H1 (cell line): ENCODE results near the gene THOP1. TPM values are rescaled to one million over a fixed set of nuclear protein-coding genes. Genes with fewer than 3 reads are reported as not detected.

ENCODE experiments used
- ASH2L ChIP-seq: fragments of 200-600, 300-600 bp; sonication (generic); IDR thresholded peaks from one replicate; pipeline ENCODE4 v1.7.1; 2017; ENCODE audit warnings: low read length
- ATF2 ChIP-seq: IDR thresholded peaks from 2 replicates; pipeline ENCODE4 v1.6.1; 2012; ENCODE audit warnings: low read length, inconsistent platforms
- CBX5 ChIP-seq: fragments of 300-800, 300-1000 bp; sonication (generic); IDR thresholded peaks from 2 replicates; pipeline ENCODE4 v1.7.1; 2016; ENCODE audit warnings: antibody characterized with exemption, low read length, low read depth
- CHD1 ChIP-seq: IDR thresholded peaks from 2 replicates; pipeline ENCODE4 v1.6.1; 2012; ENCODE audit warnings: low read depth, low read length, improper control_type of control experiment
- CREB1 ChIP-seq: IDR thresholded peaks from 2 replicates; pipeline ENCODE4 v1.6.1; 2012; ENCODE audit warnings: inconsistent platforms
- EGR1 ChIP-seq: IDR thresholded peaks from 2 replicates; pipeline ENCODE4 v1.6.1; 2011; ENCODE audit warnings: low read depth, low read length, borderline replicate concordance
- EZH2 ChIP-seq: fragments of 200-600 bp; sonication (generic); IDR thresholded peaks from 2 replicates; pipeline ENCODE4 v1.7.1; 2012; ENCODE audit warnings: low read depth, mild to moderate bottlenecking, moderate library complexity, low read length, inconsistent platforms; ENCODE audit not compliant: severe bottlenecking
- HDAC2 ChIP-seq, 2 experiments: fragments of 300-600 bp in 1 of 2; sonication (generic) in 1 of 2; IDR thresholded peaks; 2 replicates each; pipeline ENCODE4 v1.6.1; 2011 to 2012; ENCODE audit warnings: low read depth in 2 of 2, low read length in 2 of 2, mild to moderate bottlenecking in 2 of 2, moderate library complexity in 2 of 2, borderline replicate concordance in 1 of 2, inconsistent platforms in 1 of 2
- HDAC6 ChIP-seq: IDR thresholded peaks from one replicate; pipeline ENCODE4 v1.7.1; 2012; ENCODE audit warnings: low read depth, mild to moderate bottlenecking, inconsistent platforms, low read length, moderate library complexity
- JUN ChIP-seq: IDR thresholded peaks from 2 replicates; pipeline ENCODE4 v1.6.1; 2011; ENCODE audit warnings: low read depth, mild to moderate bottlenecking, improper control_type of control experiment, low read length
- JUND ChIP-seq: IDR thresholded peaks from 2 replicates; pipeline ENCODE4 v1.6.1; 2011; ENCODE audit warnings: mild to moderate bottlenecking, improper control_type of control experiment, low read length
- MAFK ChIP-seq: IDR thresholded peaks from 2 replicates; pipeline ENCODE4 v1.6.1; 2012; ENCODE audit warnings: low read depth, mild to moderate bottlenecking, improper control_type of control experiment, low read length
- MAX ChIP-seq: IDR thresholded peaks from 2 replicates; pipeline ENCODE4 v1.6.1; 2012; ENCODE audit warnings: inconsistent platforms
- NANOG ChIP-seq: IDR thresholded peaks from 2 replicates; pipeline ENCODE4 v1.6.1; 2011; ENCODE audit warnings: low read length, low read depth, mild to moderate bottlenecking, inconsistent platforms; ENCODE audit not compliant: insufficient read depth, poor library complexity, severe bottlenecking
- NRF1 ChIP-seq: IDR thresholded peaks from 2 replicates; pipeline ENCODE4 v1.6.1; 2011; ENCODE audit warnings: mild to moderate bottlenecking, low read depth, low read length, improper control_type of control experiment
- RNF2 ChIP-seq: fragments of 200-900, 300-1000 bp; sonication (generic); IDR thresholded peaks from 2 replicates; pipeline ENCODE4 v1.7.1; 2016; ENCODE audit warnings: borderline replicate concordance, low read depth, mild to moderate bottlenecking, antibody characterized with exemption, low read length; ENCODE audit not compliant: poor library complexity, severe bottlenecking; ENCODE audit errors: missing control alignments
- SIX5 ChIP-seq: IDR thresholded peaks from 2 replicates; pipeline ENCODE4 v1.6.1; 2011; ENCODE audit warnings: mild to moderate bottlenecking, low read depth, low read length
- TEAD4 ChIP-seq: IDR thresholded peaks from 2 replicates; pipeline ENCODE4 v1.6.1; 2012; ENCODE audit warnings: low read depth, low read length, inconsistent platforms, mixed read lengths
- USF2 ChIP-seq: IDR thresholded peaks from 2 replicates; pipeline ENCODE4 v1.6.1; 2011; ENCODE audit warnings: low read length, improper control_type of control experiment
- polyA plus RNA-seq, 7 experiments: library from polyadenylated mRNA; depleted of rRNA in 3 of 7; stranded (reverse) in 5 of 7; unstranded in 2 of 7; fragments of >200 nt in 5 of 7; fragments of 200-250 nt in 2 of 7; gene quantifications; 1 replicate in 5 of 7; 2 replicates in 1 of 7; 4 replicates in 1 of 7; pipeline versions ENCODE4 v1.2.1 to v1.2.3, GENCODE V29; 2011 to 2013; ENCODE audit warnings: missing spikeins in 2 of 7, mixed read lengths in 2 of 7
- total RNA-seq: library from RNA; stranded (reverse); fragmentation: NEBNext Ultra II Directional; extraction: Animal tissue kit (Norgen Biotek cat#: 25700); gene quantifications from 2 replicates; pipeline ENCODE4 v1.2.1, GENCODE V29; 2021

Gene THOP1
- total and polyA plus RNA-seq, 2 of the 8 experiments (the other 6 are each of a cell fraction or from before 2014, with no cell fraction given) = 136 to 159 TPM

GRCh38 chr19:2785244-2785997, at the start of gene THOP1 (continued):
- TF ChIP-seq JUND (no peak), CBX5 (no peak), NANOG (no peak), MAX (peak; percentile 62; the same call in 1 of the 2 replicates), EGR1 (peak; percentile 95), MAFK (no peak), ATF2 (no peak), ASH2L (peak; percentile 78), JUN (no peak), EZH2 (no peak), NRF1 (peak; percentile 92), TEAD4 (no peak), CHD1 (no peak), RNF2 (no peak), HDAC2 (IDR thresholded peaks at IDR 0.05; ENCODE audit: borderline replicate concordance in 1 of 2, low read depth in 2 of 2, low read length in 2 of 2) (no peak), CREB1 (peak; percentile 77), SIX5 (no peak), HDAC6 (no peak), USF2 (no peak)
